Measurements from ENCODE around the gene TSPEAR. TPM values are rescaled to one million over a fixed set of nuclear protein-coding genes. Genes with fewer than 3 reads are reported as not detected.

The TSPEAR gene
- total and polyA plus RNA-seq, 9 of the 15 experiments (the other 6 are each of a cell fraction or from before 2014, with no cell fraction given) = not detected

DNA sequence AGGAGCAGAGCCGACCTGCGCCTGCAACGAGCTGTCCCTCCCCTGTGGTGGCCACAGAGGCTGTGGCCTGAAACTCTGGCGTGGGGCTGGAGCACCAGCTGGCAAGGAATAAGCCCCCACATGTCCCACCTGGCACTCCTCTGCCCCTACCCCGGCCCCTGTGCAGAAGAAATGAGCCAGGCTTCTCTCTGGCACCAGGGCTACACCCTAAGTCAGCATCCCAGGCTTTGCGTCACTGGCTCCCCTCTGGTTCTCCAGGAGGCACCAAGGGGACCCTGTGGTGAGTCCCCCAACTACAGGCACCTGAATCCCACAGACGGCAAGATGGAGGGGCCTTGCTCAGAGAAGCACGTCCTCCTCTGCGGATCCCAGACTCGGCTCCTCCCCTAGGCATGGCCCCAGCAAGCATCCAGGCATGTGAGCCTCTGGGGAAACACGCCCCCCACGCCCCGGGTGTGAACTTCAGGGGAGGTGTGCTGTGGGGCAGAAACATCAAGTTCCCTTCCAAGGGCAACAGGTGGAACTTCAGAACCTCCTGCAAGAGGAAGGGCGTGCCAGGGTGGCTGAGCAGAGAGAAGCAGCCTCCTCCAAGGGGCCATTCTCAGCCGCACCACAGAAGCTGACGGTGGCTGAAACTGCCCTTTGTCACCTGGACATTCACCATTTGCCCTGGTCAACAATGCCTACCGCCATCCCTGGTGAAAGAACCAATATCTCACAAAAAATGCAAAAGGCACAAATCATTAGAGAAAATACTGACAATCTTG is 108.1 kb downstream of the TSPEAR start (continued):
- TF ChIP-seq ETV6 (IDR thresholded peaks at IDR 0.05; ENCODE audit: borderline replicate concordance in 1 of 2, low read depth in 2 of 2, low read length in 1 of 2) = no peak
- no peak for TF ChIP-seq ETV6 (CRISPR knock-in tag; IDR thresholded peaks at IDR 0.05; ENCODE audit: borderline replicate concordance)
- TF ChIP-seq NUFIP1 (IDR thresholded peaks at IDR 0.05; ENCODE audit: partially characterized antibody) = no peak
- TF ChIP-seq RAD51 (IDR thresholded peaks at IDR 0.05; ENCODE audit: borderline replicate concordance, low read depth) = no peak

- H3K27me3 ChIP-seq (ENCODE audit: control insufficient read depth in 2 of 2, insufficient read depth in 2 of 2, low read length in 2 of 2) = peaks cover 9 to 43% of the 10 kb centered on the region in 2 experiments
- no peaks in the 10 kb centered on the region for H4K20me1 ChIP-seq (replicated peaks; ENCODE audit: control insufficient read depth, insufficient read depth, low read length)
- H3K36me3 ChIP-seq (ENCODE audit: control insufficient read depth, insufficient read depth, low read length) = no peaks in the 10 kb centered on the region
- POLR2A ChIA-PET = interaction anchor here (0.9 kb wide), 1 partner anchor 8 kb away, joined by 3 read pairs; no protein-coding TSS in a partner anchor
- FAIRE-seq (no peak), ATAC-seq (no peak), DNase-seq (ENCODE audit: extremely low read depth in 1 of 4, low spot score in 3 of 4) (no peak)
- H3K27ac ChIP-seq (ENCODE audit: extremely low read depth, low read depth, low read length) = no peak overlapping the region
- no peak overlapping the region for H3K4me3 ChIP-seq
- H3K9ac ChIP-seq (ENCODE audit: insufficient read depth in 1 of 2, low read depth in 2 of 2, low read length in 2 of 2) = no peak overlapping the region
- intact Hi-C loops (cut with micrococcal nuclease) (no loop called here), in situ Hi-C loops (cut with MboI) (no loop called here)
- no TSS peak for BruUV-seq (replicated peaks)
- CTCF ChIA-PET (ENCODE audit: low intra/inter-chr PET ratio) = no interaction called here
- H3K79me2 ChIP-seq (ENCODE audit: control insufficient read depth, insufficient read depth, low read length) = no peaks in the 10 kb centered on the region
- 6% methylated on average over 19 of the region's 21 CpGs for WGBS (ENCODE audit: insufficient coverage, low coverage, missing lambda C conversion rate)
- H3K9me3 ChIP-seq (replicated peaks; ENCODE audit: control insufficient read depth, insufficient read depth, low read depth, low read length) = no peaks in the 10 kb centered on the region
- H3K4me1 ChIP-seq (replicated peaks in 1 of 2; ENCODE audit: control insufficient read depth in 2 of 2, insufficient read depth in 2 of 2, low read length in 2 of 2) = peaks cover 0 to 16% of the 10 kb centered on the region in 2 experiments; a peak in 1 of 5 replicates
- no peaks in the 10 kb centered on the region for H3K9me1 ChIP-seq (ENCODE audit: control insufficient read depth, insufficient read depth, low read length)
- no peak overlapping the region for H2AFZ ChIP-seq (ENCODE audit: low read depth, low read length)
- no peak overlapping the region for H3K4me2 ChIP-seq (ENCODE audit: insufficient read depth, low read length)
- TF ChIP-seq, protein P1, sequence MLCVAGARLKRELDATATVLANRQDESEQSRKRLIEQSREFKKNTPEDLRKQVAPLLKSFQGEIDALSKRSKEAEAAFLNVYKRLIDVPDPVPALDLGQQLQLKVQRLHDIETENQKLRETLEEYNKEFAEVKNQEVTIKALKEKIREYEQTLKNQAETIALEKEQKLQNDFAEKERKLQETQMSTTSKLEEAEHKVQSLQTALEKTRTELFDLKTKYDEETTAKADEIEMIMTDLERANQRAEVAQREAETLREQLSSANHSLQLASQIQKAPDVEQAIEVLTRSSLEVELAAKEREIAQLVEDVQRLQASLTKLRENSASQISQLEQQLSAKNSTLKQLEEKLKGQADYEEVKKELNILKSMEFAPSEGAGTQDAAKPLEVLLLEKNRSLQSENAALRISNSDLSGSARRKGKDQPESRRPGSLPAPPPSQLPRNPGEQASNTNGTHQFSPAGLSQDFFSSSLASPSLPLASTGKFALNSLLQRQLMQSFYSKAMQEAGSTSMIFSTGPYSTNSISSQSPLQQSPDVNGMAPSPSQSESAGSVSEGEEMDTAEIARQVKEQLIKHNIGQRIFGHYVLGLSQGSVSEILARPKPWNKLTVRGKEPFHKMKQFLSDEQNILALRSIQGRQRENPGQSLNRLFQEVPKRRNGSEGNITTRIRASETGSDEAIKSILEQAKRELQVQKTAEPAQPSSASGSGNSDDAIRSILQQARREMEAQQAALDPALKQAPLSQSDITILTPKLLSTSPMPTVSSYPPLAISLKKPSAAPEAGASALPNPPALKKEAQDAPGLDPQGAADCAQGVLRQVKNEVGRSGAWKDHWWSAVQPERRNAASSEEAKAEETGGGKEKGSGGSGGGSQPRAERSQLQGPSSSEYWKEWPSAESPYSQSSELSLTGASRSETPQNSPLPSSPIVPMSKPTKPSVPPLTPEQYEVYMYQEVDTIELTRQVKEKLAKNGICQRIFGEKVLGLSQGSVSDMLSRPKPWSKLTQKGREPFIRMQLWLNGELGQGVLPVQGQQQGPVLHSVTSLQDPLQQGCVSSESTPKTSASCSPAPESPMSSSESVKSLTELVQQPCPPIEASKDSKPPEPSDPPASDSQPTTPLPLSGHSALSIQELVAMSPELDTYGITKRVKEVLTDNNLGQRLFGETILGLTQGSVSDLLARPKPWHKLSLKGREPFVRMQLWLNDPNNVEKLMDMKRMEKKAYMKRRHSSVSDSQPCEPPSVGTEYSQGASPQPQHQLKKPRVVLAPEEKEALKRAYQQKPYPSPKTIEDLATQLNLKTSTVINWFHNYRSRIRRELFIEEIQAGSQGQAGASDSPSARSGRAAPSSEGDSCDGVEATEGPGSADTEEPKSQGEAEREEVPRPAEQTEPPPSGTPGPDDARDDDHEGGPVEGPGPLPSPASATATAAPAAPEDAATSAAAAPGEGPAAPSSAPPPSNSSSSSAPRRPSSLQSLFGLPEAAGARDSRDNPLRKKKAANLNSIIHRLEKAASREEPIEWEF (CRISPR knock-in tag; IDR thresholded peaks at IDR 0.05) = no peak
- TF ChIP-seq NEUROD1 (IDR thresholded peaks at IDR 0.05; ENCODE audit: borderline replicate concordance, low read depth, low read length, partially characterized antibody) = no peak
- TF ChIP-seq NCOA1 (IDR thresholded peaks at IDR 0.05; ENCODE audit: low read depth) = no peak
- no peak for TF ChIP-seq RREB1 (CRISPR knock-in tag; IDR thresholded peaks at IDR 0.05)
- no peak for TF ChIP-seq ZFPM2 (CRISPR knock-in tag; IDR thresholded peaks at IDR 0.05)
These were observed 108.9 kb downstream of the TSPEAR start for GRCh38 chr21:44602463-44602850.
